ENCODE measurements around the gene ABHD5.

DNA sequence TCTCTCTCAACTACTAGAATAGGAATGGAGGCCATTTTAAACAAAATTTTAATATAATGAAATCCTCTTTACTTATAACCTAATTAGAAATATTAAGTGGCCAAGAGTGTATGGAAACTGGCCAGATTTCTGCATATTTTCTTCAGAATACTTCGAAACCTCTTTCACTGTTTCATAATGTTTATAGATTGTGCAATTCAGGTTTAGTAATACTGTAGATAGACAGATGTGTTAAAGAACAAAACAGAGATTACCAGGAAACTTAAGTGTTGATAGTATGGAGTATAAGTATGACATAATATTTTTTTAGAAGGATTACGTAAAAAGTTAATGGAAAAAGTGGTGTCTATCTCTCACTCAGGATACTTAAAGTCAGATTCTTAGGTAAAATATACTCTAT, 4.7 kb downstream of the ABHD5 start:
- TF ChIP-seq, protein P1, sequence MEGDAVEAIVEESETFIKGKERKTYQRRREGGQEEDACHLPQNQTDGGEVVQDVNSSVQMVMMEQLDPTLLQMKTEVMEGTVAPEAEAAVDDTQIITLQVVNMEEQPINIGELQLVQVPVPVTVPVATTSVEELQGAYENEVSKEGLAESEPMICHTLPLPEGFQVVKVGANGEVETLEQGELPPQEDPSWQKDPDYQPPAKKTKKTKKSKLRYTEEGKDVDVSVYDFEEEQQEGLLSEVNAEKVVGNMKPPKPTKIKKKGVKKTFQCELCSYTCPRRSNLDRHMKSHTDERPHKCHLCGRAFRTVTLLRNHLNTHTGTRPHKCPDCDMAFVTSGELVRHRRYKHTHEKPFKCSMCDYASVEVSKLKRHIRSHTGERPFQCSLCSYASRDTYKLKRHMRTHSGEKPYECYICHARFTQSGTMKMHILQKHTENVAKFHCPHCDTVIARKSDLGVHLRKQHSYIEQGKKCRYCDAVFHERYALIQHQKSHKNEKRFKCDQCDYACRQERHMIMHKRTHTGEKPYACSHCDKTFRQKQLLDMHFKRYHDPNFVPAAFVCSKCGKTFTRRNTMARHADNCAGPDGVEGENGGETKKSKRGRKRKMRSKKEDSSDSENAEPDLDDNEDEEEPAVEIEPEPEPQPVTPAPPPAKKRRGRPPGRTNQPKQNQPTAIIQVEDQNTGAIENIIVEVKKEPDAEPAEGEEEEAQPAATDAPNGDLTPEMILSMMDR (IDR thresholded peaks at IDR 0.05): no peak
- TF ChIP-seq RCOR1 (IDR thresholded peaks at IDR 0.05; ENCODE audit: low read length) (no peak), MXI1 (IDR thresholded peaks at IDR 0.05; ENCODE audit: low read depth, low read length) (no peak)
